HepG2 (cell line): ENCODE results near the gene SERPINB1. TPM values are rescaled to one million over a fixed set of nuclear protein-coding genes. Genes with fewer than 3 reads are reported as not detected.

ENCODE experiments used
- ATAC-seq: fragments of 200-7000 bp; cut with Tn5 transposase; 3 replicates; pipeline ENCODE4 v1.9.1; 2020; ENCODE audit warnings: mild to moderate bottlenecking, moderate library complexity
- BruUV-seq: library from RNA; stranded (reverse); fragments of 400-500 nt; replicated peaks from 2 replicates; lab custom pipeline; 2021; lab: Mats Ljungman, UMichigan
- CTCF ChIA-PET: fragments of 300-600 bp; formaldehyde crosslinking; extraction: SDS; loops from one replicate; lab custom pipeline; 2021; ENCODE audit warnings: low total read pairs, inconsistent platforms, low intra/inter-chr PET ratio; lab: Yijun Ruan, JAX
- POLR2A ChIA-PET: fragments of 350-600 bp; sonication (Branson Sonifier 250); formaldehyde crosslinking; loops from one replicate; lab custom pipeline; 2020; ENCODE audit warnings: antibody characterized with exemption, inconsistent platforms; lab: Yijun Ruan, JAX
- DNase-seq: peaks from one replicate; pipeline ENCODE4 v3.0.0-alpha.2; 2015; ENCODE audit warnings: low spot score
- FAIRE-seq: peaks from 3 replicates; lab custom pipeline; 2011; peaks lifted over from hg19 to GRCh38; lab: Jason Lieb, UNC
- H2AFZ ChIP-seq: one replicate; pipeline ENCODE4 v1.6.1; 2011; ENCODE audit warnings: low read length, inconsistent platforms
- H3K27ac ChIP-seq: fragments of 300-600 bp; 3 replicates; pipeline ENCODE4 v1.8.0; 2011; ENCODE audit warnings: mixed run types, mild to moderate bottlenecking, mixed read lengths, low read length, inconsistent platforms; ENCODE audit not compliant: insufficient read depth; ENCODE audit errors: extremely low read length
- H3K27me3 ChIP-seq, 2 experiments: fragments of 200-600 bp in 1 of 2; 2 replicates in 1 of 2; 3 replicates in 1 of 2; pipeline versions ENCODE4 v1.6.0 to v1.8.0; 2011; ENCODE audit warnings: low read length in 2 of 2, mild to moderate bottlenecking in 2 of 2, moderate library complexity in 2 of 2, inconsistent platforms in 1 of 2; ENCODE audit not compliant: insufficient read depth in 2 of 2, control insufficient read depth in 1 of 2
- H3K36me3 ChIP-seq, 2 experiments: fragments of 200-600 bp in 1 of 2; replicated peaks in 1 of 2; 2 replicates in 1 of 2; 3 replicates in 1 of 2; pipeline versions ENCODE4 v1.5.1 to v1.8.0; 2011; ENCODE audit warnings: low read length in 2 of 2, inconsistent platforms in 1 of 2; ENCODE audit not compliant: insufficient read depth in 2 of 2, control insufficient read depth in 1 of 2
- H3K4me1 ChIP-seq: 2 replicates; pipeline ENCODE4 v1.5.1; 2012; ENCODE audit warnings: low read length, inconsistent platforms; ENCODE audit not compliant: insufficient read depth
- H3K4me2 ChIP-seq: 2 replicates; pipeline ENCODE4 v1.6.0; 2011; ENCODE audit warnings: low read depth, low read length, inconsistent platforms
- H3K4me3 ChIP-seq, 3 experiments: fragments of 200-600 bp in 1 of 3; sonication (generic), shearing (Covaris generic) in 1 of 3; replicated peaks in 1 of 3; 2 replicates each; pipeline ENCODE4 v1.5.1; 2011 to 2016; ENCODE audit warnings: low read length in 3 of 3, inconsistent platforms in 2 of 3, low read depth in 2 of 3, mild to moderate bottlenecking in 2 of 3, control low read depth in 1 of 3, mixed read lengths in 1 of 3; ENCODE audit not compliant: insufficient read depth in 1 of 3
- H3K79me2 ChIP-seq: one replicate; pipeline ENCODE4 v1.6.1; 2011; ENCODE audit warnings: low read length, inconsistent platforms; ENCODE audit not compliant: insufficient read depth
- H3K9ac ChIP-seq: 2 replicates; pipeline ENCODE4 v1.6.0; 2011; ENCODE audit warnings: mild to moderate bottlenecking, low read depth, low read length, inconsistent platforms; ENCODE audit not compliant: insufficient read depth
- H3K9me3 ChIP-seq: 2 replicates; pipeline ENCODE4 v1.5.1; 2012; ENCODE audit warnings: mild to moderate bottlenecking, low read length
- H4K20me1 ChIP-seq: 2 replicates; pipeline ENCODE4 v1.6.0; 2011; ENCODE audit warnings: inconsistent platforms, mild to moderate bottlenecking, low read length, moderate library complexity; ENCODE audit not compliant: insufficient read depth
- BATF2 ChIP-seq: sonication (generic); formaldehyde crosslinking; IDR thresholded peaks from 2 replicates; pipeline ENCODE4 v1.8.0; 2022; ENCODE audit warnings: mild to moderate bottlenecking, missing genetic modification reagents, moderate library complexity
- ELF1 ChIP-seq: sonication (generic); formaldehyde crosslinking; IDR thresholded peaks from 2 replicates; pipeline ENCODE4 v1.4.0; 2020; ENCODE audit warnings: missing genetic modification reagents
- GABPA ChIP-seq, 2 experiments: IDR thresholded peaks; 2 replicates each; pipeline ENCODE4 v1.6.1; 2011 to 2016; ENCODE audit warnings: low read depth in 2 of 2, low read length in 1 of 2, missing biosample characterization in 1 of 2, missing genetic modification characterization in 1 of 2
- NR1H2 ChIP-seq: sonication (generic); formaldehyde crosslinking; IDR thresholded peaks from 2 replicates; pipeline ENCODE4 v1.8.1; 2022; ENCODE audit warnings: low read depth, missing genetic modification reagents, borderline replicate concordance
- RFX1 ChIP-seq: fragments of 450-650 bp; IDR thresholded peaks from 2 replicates; pipeline ENCODE4 v1.6.1; 2017
- ZFP41 ChIP-seq: sonication (generic); formaldehyde crosslinking; IDR thresholded peaks from 2 replicates; pipeline ENCODE4 v1.4.0; 2020; ENCODE audit warnings: mild to moderate bottlenecking, missing genetic modification reagents, borderline replicate concordance
- ZNF503 ChIP-seq: sonication (generic); formaldehyde crosslinking; IDR thresholded peaks from 2 replicates; pipeline ENCODE4 v1.4.0; 2020; ENCODE audit warnings: missing genetic modification reagents
- WGBS: methylation state at CpG from one replicate; pipeline ENCODE4 v1.1.6; 2017; ENCODE audit warnings: low lambda C conversion rate; 5-methylcytosine and 5-hydroxymethylcytosine counted together
- in situ Hi-C: cut with HindIII; loops from 2 replicates; pipeline ENCODE4 v1.10.0; 2017; ENCODE audit warnings: low pct_unique_long_range_greater_than_20kb; ENCODE audit not compliant: extremely low pct_ligation_motif_present
- intact Hi-C: fragments of 100-400 bp; cut with micrococcal nuclease; formaldehyde crosslinking; loops from one replicate; pipeline ENCODE4 v1.10.0; 2022; ENCODE audit not compliant: unreplicated experiment
- polyA plus RNA-seq, 8 experiments: library from polyadenylated mRNA; depleted of rRNA in 3 of 8; stranded (reverse) in 7 of 8; unstranded in 1 of 8; fragments of >200 nt; fragmentation: Illumina TruSeq in 4 of 8; extraction: Trizol in 4 of 8; gene quantifications; 2 replicates each; pipeline versions ENCODE4 v1.2.1 to v1.2.3, GENCODE V29; 2011 to 2016; ENCODE audit warnings: low read depth in 4 of 8, missing spikeins in 1 of 8, mixed read lengths in 1 of 8; ENCODE audit not compliant: insufficient read depth in 1 of 8
- total RNA-seq, 5 experiments: library from RNA; depleted of rRNA; stranded (reverse); fragments of >200 nt; fragmentation: Illumina TruSeq; extraction: Trizol; gene quantifications; 2 replicates each; pipeline ENCODE4 v1.2.3, GENCODE V29; 2016; ENCODE audit warnings: low read depth in 1 of 5
- TF ChIP-seq, protein P1 (sequence below): IDR thresholded peaks from 2 replicates; pipeline ENCODE4 v1.6.1; 2012; ENCODE audit warnings: low read length, improper control_type of control experiment
- TF ChIP-seq, protein P2 (sequence below): sonication (generic); formaldehyde crosslinking; IDR thresholded peaks from 2 replicates; pipeline ENCODE4 v1.8.0; 2022; ENCODE audit warnings: mild to moderate bottlenecking, missing genetic modification reagents, borderline replicate concordance
- TF ChIP-seq, protein P3 (sequence below): sonication (generic); formaldehyde crosslinking; IDR thresholded peaks from 2 replicates; pipeline ENCODE4 v1.5.0; 2020; ENCODE audit warnings: missing genetic modification reagents
- TF ChIP-seq, protein P4 (sequence below): sonication (generic); formaldehyde crosslinking; IDR thresholded peaks from 2 replicates; pipeline ENCODE4 v1.4.0; 2020; ENCODE audit warnings: mild to moderate bottlenecking, missing genetic modification reagents, borderline replicate concordance
- TF ChIP-seq, protein P5 (sequence below): fragments of 450-650 bp; IDR thresholded peaks from 2 replicates; pipeline ENCODE4 v1.6.1; 2017

The SERPINB1 gene
- total and polyA plus RNA-seq, 2 of the 13 experiments (the other 11 are each of a cell fraction or from before 2014, with no cell fraction given): 41.4 to 60.5 TPM

DNA sequence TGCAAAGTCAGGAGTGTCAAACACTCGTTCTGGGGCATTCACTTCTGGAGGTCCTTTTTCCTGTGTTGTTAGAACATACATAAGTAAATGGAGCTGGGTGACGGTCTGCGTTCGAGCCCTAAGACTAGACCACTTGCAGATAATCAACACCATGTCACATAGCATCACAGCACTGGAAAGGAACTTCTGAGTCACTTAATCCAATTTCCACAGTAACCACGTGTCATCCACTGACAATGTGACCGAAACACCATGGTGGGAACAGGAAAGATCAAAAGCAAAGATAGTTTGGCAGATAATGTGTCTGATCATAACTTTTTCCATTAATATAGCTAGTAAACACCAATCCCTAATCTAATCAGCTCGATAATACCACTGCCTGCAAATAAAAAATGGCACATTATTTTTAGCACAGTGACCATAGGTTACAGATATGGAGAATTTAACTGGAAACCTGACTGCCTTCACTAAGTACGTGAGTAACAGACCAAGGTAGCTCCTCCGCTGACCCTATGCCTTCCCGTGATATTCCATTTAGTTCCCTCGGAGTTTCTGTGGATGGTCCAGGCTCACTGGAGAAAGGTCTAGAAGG, 41.6 kb downstream of the SERPINB1 start:
- BruUV-seq: no TSS peak
- intact Hi-C loops: no loop called here
- Histone ChIP-seq H3K27ac (no peak overlapping the region), H2AFZ (no peak overlapping the region), H3K4me3 (no peak overlapping the region), H3K4me2 (no peak overlapping the region), H4K20me1 (no peaks in the 10 kb centered on the region), H3K27me3 (no peaks in the 10 kb centered on the region), H3K4me1 (peaks cover 22% of the 10 kb centered on the region), H3K36me3 (no peaks in the 10 kb centered on the region), H3K9me3 (no peaks in the 10 kb centered on the region), H3K9ac (no peak overlapping the region), H3K79me2 (no peaks in the 10 kb centered on the region)
- CTCF ChIA-PET: no interaction called here
- POLR2A ChIA-PET: no interaction called here
- 86% methylated on average over 11 of the region's 11 CpGs for WGBS
- no peak for ATAC-seq
- in situ Hi-C loops: loop anchor here (5.0 kb wide), 1 partner anchor 42 kb away; the partner anchor contains the start of gene SERPINB1
- FAIRE-seq: no peak
- no peak for DNase-seq
- TF ChIP-seq, protein P1, sequence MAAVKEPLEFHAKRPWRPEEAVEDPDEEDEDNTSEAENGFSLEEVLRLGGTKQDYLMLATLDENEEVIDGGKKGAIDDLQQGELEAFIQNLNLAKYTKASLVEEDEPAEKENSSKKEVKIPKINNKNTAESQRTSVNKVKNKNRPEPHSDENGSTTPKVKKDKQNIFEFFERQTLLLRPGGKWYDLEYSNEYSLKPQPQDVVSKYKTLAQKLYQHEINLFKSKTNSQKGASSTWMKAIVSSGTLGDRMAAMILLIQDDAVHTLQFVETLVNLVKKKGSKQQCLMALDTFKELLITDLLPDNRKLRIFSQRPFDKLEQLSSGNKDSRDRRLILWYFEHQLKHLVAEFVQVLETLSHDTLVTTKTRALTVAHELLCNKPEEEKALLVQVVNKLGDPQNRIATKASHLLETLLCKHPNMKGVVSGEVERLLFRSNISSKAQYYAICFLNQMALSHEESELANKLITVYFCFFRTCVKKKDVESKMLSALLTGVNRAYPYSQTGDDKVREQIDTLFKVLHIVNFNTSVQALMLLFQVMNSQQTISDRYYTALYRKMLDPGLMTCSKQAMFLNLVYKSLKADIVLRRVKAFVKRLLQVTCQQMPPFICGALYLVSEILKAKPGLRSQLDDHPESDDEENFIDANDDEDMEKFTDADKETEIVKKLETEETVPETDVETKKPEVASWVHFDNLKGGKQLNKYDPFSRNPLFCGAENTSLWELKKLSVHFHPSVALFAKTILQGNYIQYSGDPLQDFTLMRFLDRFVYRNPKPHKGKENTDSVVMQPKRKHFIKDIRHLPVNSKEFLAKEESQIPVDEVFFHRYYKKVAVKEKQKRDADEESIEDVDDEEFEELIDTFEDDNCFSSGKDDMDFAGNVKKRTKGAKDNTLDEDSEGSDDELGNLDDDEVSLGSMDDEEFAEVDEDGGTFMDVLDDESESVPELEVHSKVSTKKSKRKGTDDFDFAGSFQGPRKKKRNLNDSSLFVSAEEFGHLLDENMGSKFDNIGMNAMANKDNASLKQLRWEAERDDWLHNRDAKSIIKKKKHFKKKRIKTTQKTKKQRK: no peak
- TF ChIP-seq ZNF503 (CRISPR knock-in tag) (no peak), ELF1 (CRISPR knock-in tag) (no peak), RFX1 (no peak), BATF2 (CRISPR knock-in tag) (no peak), GABPA (IDR thresholded peaks at IDR 0.05; ENCODE audit: low read depth, low read length) (no peak), GABPA (CRISPR knock-in tag; IDR thresholded peaks at IDR 0.05; ENCODE audit: low read depth) (no peak), NR1H2 (CRISPR knock-in tag) (no peak), ZFP41 (CRISPR knock-in tag) (no peak)
- TF ChIP-seq, protein P2, sequence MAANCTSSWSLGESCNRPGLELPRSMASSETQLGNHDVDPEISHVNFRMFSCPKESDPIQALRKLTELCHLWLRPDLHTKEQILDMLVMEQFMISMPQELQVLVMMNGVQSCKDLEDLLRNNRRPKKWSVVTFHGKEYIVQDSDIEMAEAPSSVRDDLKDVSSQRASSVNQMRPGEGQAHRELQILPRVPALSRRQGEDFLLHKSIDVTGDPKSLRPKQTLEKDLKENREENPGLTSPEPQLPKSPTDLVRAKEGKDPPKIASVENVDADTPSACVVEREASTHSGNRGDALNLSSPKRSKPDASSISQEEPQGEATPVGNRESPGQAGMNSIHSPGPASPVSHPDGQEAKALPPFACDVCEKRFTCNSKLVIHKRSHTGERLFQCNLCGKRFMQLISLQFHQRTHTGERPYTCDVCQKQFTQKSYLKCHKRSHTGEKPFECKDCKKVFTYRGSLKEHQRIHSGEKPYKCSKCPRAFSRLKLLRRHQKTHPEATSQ (CRISPR knock-in tag): no peak
- TF ChIP-seq, protein P3, sequence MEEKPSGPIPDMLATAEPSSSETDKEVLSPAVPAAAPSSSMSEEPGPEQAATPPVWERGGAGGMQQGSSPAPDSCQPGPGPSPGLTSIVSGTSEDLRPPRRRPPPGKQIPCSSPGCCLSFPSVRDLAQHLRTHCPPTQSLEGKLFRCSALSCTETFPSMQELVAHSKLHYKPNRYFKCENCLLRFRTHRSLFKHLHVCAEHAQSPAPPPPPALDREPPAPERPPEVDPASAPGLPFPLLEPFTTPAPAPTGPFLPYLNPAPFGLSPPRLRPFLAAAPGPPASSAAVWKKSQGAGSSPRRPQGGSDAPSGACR (CRISPR knock-in tag): no peak
- TF ChIP-seq, protein P4, sequence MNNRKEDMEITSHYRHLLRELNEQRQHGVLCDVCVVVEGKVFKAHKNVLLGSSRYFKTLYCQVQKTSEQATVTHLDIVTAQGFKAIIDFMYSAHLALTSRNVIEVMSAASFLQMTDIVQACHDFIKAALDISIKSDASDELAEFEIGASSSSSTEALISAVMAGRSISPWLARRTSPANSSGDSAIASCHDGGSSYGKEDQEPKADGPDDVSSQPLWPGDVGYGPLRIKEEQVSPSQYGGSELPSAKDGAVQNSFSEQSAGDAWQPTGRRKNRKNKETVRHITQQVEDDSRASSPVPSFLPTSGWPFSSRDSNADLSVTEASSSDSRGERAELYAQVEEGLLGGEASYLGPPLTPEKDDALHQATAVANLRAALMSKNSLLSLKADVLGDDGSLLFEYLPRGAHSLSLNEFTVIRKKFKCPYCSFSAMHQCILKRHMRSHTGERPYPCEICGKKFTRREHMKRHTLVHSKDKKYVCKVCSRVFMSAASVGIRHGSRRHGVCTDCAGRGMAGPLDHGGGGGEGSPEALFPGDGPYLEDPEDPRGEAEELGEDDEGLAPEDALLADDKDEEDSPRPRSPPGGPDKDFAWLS: no peak
- TF ChIP-seq, protein P5, sequence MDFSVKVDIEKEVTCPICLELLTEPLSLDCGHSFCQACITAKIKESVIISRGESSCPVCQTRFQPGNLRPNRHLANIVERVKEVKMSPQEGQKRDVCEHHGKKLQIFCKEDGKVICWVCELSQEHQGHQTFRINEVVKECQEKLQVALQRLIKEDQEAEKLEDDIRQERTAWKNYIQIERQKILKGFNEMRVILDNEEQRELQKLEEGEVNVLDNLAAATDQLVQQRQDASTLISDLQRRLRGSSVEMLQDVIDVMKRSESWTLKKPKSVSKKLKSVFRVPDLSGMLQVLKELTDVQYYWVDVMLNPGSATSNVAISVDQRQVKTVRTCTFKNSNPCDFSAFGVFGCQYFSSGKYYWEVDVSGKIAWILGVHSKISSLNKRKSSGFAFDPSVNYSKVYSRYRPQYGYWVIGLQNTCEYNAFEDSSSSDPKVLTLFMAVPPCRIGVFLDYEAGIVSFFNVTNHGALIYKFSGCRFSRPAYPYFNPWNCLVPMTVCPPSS: no peak
